B cell (primary cell): Measurements from ENCODE around the gene NOS1AP. TPM values are rescaled to one million over a fixed set of nuclear protein-coding genes. Genes with fewer than 3 reads are reported as not detected.

Experiments
- ATAC-seq: fragments of 200-7000 bp; cut with Tn5 transposase; one replicate; pipeline ENCODE4 v1.10.0; 2021; ENCODE audit warnings: low read depth, mild to moderate bottlenecking, moderate number of reproducible peaks, moderate library complexity
- CTCF ChIA-PET: fragments of 350-600 bp; sonication (Branson Sonifier 250); formaldehyde crosslinking; loops from one replicate; lab custom pipeline; 2021; ENCODE audit warnings: antibody characterized with exemption, inconsistent platforms; lab: Charles Lee
- POLR2A ChIA-PET: fragments of 350-600 bp; sonication (Branson Sonifier 250); formaldehyde crosslinking; loops from one replicate; lab custom pipeline; 2021; ENCODE audit warnings: antibody characterized with exemption; lab: Charles Lee
- DNase-seq: peaks from one replicate; pipeline ENCODE4 v3.0.0; 2013
- H2AFZ ChIP-seq: 2 replicates; pipeline ENCODE4 v1.6.1; 2012; ENCODE audit warnings: mild to moderate bottlenecking, low read depth, low read length; ENCODE audit not compliant: insufficient read depth, poor library complexity, severe bottlenecking
- H3K27ac ChIP-seq, 2 donors: 1 replicate in 1 of 2; 2 replicates in 1 of 2; pipeline ENCODE4 v1.5.1; 2012 to 2013; ENCODE audit warnings: low read length in 2 of 2, mild to moderate bottlenecking in 2 of 2, moderate library complexity in 1 of 2
- H3K27me3 ChIP-seq, 4 experiments: fragments of 200-600 bp in 1 of 4; sonication (generic) in 1 of 4; replicated peaks in 1 of 4; 1 replicate in 2 of 4; 2 replicates in 2 of 4; pipeline versions ENCODE4 v1.6.1 to v1.7.0; 2013 to 2016; ENCODE audit warnings: low read length in 3 of 4, mild to moderate bottlenecking in 2 of 4, mixed read lengths in 1 of 4, moderate library complexity in 1 of 4; ENCODE audit not compliant: insufficient read depth in 4 of 4, control insufficient read depth in 3 of 4; ENCODE audit errors: control extremely low read depth in 1 of 4
- H3K36me3 ChIP-seq, 2 experiments: replicated peaks in 1 of 2; 1 replicate in 1 of 2; 2 replicates in 1 of 2; pipeline versions ENCODE4 v1.6.1 to v1.7.1; 2013; ENCODE audit warnings: low read length in 1 of 2; ENCODE audit not compliant: insufficient read depth in 2 of 2, control insufficient read depth in 1 of 2; ENCODE audit errors: control extremely low read depth in 1 of 2, extremely low read depth in 1 of 2
- H3K4me1 ChIP-seq, 2 donors: fragments of 200-600 bp in 1 of 2; sonication (generic) in 1 of 2; 1 replicate in 1 of 2; 2 replicates in 1 of 2; pipeline versions ENCODE4 v1.5.1 to v1.6.1; 2013 to 2017; ENCODE audit warnings: low read length in 2 of 2; ENCODE audit not compliant: control insufficient read depth in 2 of 2, insufficient read depth in 2 of 2
- H3K4me2 ChIP-seq: replicated peaks from 2 replicates; pipeline ENCODE3; 2012; ENCODE audit warnings: mild to moderate bottlenecking, low read depth, low read length; ENCODE audit not compliant: poor library complexity, severe bottlenecking
- H3K4me3 ChIP-seq, 5 experiments: fragments of 200-600 bp in 1 of 5; sonication (generic) in 1 of 5; 1 replicate in 3 of 5; 2 replicates in 2 of 5; pipeline versions ENCODE4 v1.5.1 to v1.7.0; 2011 to 2016; ENCODE audit warnings: low read length in 4 of 5, mild to moderate bottlenecking in 4 of 5, low read depth in 2 of 5, control low read depth in 1 of 5, moderate library complexity in 1 of 5; ENCODE audit not compliant: insufficient read depth in 1 of 5; ENCODE audit errors: control extremely low read depth in 1 of 5, extremely low read depth in 1 of 5
- H3K79me2 ChIP-seq: fragments of 200-600 bp; sonication (generic); one replicate; pipeline ENCODE4 v1.6.0; 2016; ENCODE audit warnings: low read length; ENCODE audit not compliant: control insufficient read depth, insufficient read depth
- H3K9ac ChIP-seq: fragments of 200-600 bp; sonication (generic); 2 replicates; pipeline ENCODE4 v1.6.1; 2017; ENCODE audit warnings: mild to moderate bottlenecking, low read length, moderate library complexity
- H3K9me3 ChIP-seq, 3 donors: one replicate each; pipeline versions ENCODE4 v1.6.1 to v1.7.1; 2013; ENCODE audit warnings: low read length in 2 of 3; ENCODE audit not compliant: control insufficient read depth in 2 of 3, insufficient read depth in 1 of 3; ENCODE audit errors: control extremely low read depth in 1 of 3
- H4K20me1 ChIP-seq: 2 replicates; pipeline ENCODE4 v1.6.0; 2012; ENCODE audit warnings: mild to moderate bottlenecking, low read length; ENCODE audit not compliant: insufficient read depth, control insufficient read depth, poor library complexity, severe bottlenecking
- H3K27ac Mint-ChIP-seq: one replicate; pipeline ENCODE4 v1.8.0; 2021; ENCODE audit warnings: mixed read lengths
- H3K27me3 Mint-ChIP-seq: one replicate; pipeline ENCODE4 v1.8.0; 2021; ENCODE audit warnings: mixed read lengths
- H3K4me1 Mint-ChIP-seq: one replicate; pipeline ENCODE4 v1.8.0; 2021; ENCODE audit warnings: mixed read lengths
- H3K4me3 Mint-ChIP-seq: one replicate; pipeline ENCODE4 v1.8.0; 2021; ENCODE audit warnings: mixed read lengths
- H3K9me3 Mint-ChIP-seq: one replicate; pipeline ENCODE4 v1.8.0; 2022; ENCODE audit warnings: mixed read lengths; ENCODE audit not compliant: insufficient read depth
- EZH2 ChIP-seq: IDR thresholded peaks from 2 replicates; pipeline ENCODE4 v1.6.1; 2012; ENCODE audit warnings: borderline replicate concordance, low read depth, mild to moderate bottlenecking, moderate library complexity, low read length; ENCODE audit not compliant: insufficient read depth, poor library complexity, severe bottlenecking
- WGBS: methylation state at CpG from one replicate; pipeline ENCODE4 v1.1.5; 2013; ENCODE audit warnings: missing lambda C conversion rate; ENCODE audit not compliant: insufficient coverage; 5-methylcytosine and 5-hydroxymethylcytosine counted together
- intact Hi-C: fragments of 100-400 bp; cut with micrococcal nuclease; formaldehyde crosslinking; loops from one replicate; pipeline ENCODE4 v1.10.0; 2022
- polyA plus RNA-seq: library from polyadenylated mRNA; depleted of rRNA; stranded (reverse); fragments of >200 nt; gene quantifications from 2 replicates; pipeline ENCODE4 v1.2.3, GENCODE V29; 2012
- total RNA-seq, 2 donors: library from RNA; stranded (reverse); fragments of 120-200 nt in 1 of 2; gene quantifications; 1 replicate in 1 of 2; 2 replicates in 1 of 2; pipeline versions ENCODE4 v1.2.3 to v1.2.4, GENCODE V29; 2013 to 2022
- TF ChIP-seq, protein P1 (sequence below): fragments of 200-600 bp; IDR thresholded peaks from one replicate; pipeline ENCODE4 v1.8.0; 2022; ENCODE audit warnings: antibody characterized with exemption, mild to moderate bottlenecking

The NOS1AP gene
- total and polyA plus RNA-seq, 2 donors (not counting 1 experiment from before 2014, with no cell fraction given): 0.32 TPM; not detected in 1

DNA sequence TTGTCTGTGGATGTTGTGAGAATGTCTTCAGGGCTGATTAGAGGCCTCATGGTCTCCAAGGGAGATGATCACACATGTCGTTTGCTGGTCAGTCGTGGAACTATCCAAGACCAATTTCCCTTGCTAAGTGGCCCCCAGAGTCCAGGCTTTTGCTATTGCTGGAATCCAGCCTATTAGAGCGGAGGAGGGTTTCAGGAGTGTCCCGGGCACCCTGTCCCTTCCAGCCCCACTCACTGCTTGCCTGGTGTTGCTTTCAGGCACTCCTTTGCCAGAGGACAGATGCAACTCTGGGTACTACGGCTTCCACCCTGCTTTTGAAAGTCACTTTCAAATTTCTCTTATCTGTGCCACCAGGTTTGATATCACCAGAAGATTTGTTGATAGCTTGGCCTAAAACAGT lies 149.1 kb downstream of the NOS1AP start:
- Histone ChIP-seq H2AFZ (no peak overlapping the region), H3K27me3 (peaks cover 0 to 6% (median 0%) of the 10 kb centered on the region in 4 experiments), H3K27ac (no peak overlapping the region), H4K20me1 (no peaks in the 10 kb centered on the region), H3K4me3 (no peak overlapping the region), H3K79me2 (no peaks in the 10 kb centered on the region), H3K9me3 (no peaks in the 10 kb centered on the region), H3K36me3 (no peaks in the 10 kb centered on the region), H3K4me1 (no peaks in the 10 kb centered on the region), H3K9ac (no peak overlapping the region), H3K4me2 (no peak overlapping the region)
- intact Hi-C loops: no loop called here
- no peak for TF ChIP-seq EZH2
- TF ChIP-seq, protein P1, sequence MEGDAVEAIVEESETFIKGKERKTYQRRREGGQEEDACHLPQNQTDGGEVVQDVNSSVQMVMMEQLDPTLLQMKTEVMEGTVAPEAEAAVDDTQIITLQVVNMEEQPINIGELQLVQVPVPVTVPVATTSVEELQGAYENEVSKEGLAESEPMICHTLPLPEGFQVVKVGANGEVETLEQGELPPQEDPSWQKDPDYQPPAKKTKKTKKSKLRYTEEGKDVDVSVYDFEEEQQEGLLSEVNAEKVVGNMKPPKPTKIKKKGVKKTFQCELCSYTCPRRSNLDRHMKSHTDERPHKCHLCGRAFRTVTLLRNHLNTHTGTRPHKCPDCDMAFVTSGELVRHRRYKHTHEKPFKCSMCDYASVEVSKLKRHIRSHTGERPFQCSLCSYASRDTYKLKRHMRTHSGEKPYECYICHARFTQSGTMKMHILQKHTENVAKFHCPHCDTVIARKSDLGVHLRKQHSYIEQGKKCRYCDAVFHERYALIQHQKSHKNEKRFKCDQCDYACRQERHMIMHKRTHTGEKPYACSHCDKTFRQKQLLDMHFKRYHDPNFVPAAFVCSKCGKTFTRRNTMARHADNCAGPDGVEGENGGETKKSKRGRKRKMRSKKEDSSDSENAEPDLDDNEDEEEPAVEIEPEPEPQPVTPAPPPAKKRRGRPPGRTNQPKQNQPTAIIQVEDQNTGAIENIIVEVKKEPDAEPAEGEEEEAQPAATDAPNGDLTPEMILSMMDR: no peak
- Mint-ChIP-seq H3K27me3 (peaks cover 44% of the 10 kb centered on the region), H3K27ac (no peak overlapping the region), H3K4me1 (no peaks in the 10 kb centered on the region), H3K9me3 (no peaks in the 10 kb centered on the region), H3K4me3 (no peak overlapping the region)
- ChIA-PET POLR2A (no interaction called here), CTCF (no interaction called here)
- WGBS: 91% methylated on average over 3 of the region's 5 CpGs
- no peak for ATAC-seq
- DNase-seq: no peak

DNA sequence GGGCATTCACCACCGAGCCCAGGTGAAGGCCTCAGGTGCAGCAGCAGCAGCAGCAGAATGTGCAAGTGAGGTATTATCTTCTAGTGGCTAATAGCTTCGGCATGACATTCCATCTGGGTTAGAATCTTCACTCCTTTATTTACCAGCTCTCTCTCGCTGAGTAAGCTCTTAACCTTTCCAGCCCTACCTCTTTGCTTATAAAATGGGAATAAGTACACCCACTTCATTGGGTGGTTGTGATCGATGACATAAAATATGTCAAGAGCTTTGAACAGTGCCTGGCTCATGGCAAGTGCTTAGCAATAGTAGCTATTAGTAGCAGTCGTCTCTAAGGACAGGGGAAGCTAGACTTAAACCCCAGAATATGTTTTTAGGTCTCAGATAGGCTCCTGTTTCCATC lies 149.5 kb downstream of the NOS1AP start:
- Histone ChIP-seq H4K20me1 (no peaks in the 10 kb centered on the region), H3K27ac (no peak overlapping the region), H3K36me3 (no peaks in the 10 kb centered on the region), H2AFZ (no peak overlapping the region), H3K4me2 (no peak overlapping the region), H3K79me2 (no peaks in the 10 kb centered on the region), H3K27me3 (peaks cover 0 to 6% (median 0%) of the 10 kb centered on the region in 4 experiments), H3K9me3 (no peaks in the 10 kb centered on the region), H3K4me3 (no peak overlapping the region), H3K4me1 (no peaks in the 10 kb centered on the region), H3K9ac (no peak overlapping the region)
- no peaks in the 10 kb centered on the region for H3K9me3 Mint-ChIP-seq
- intact Hi-C loops: no loop called here
- no peak overlapping the region for H3K4me3 Mint-ChIP-seq
- ATAC-seq (no peak), DNase-seq (no peak)
- POLR2A ChIA-PET: no interaction called here
- H3K27me3 Mint-ChIP-seq: peaks cover 46% of the 10 kb centered on the region
- no peaks in the 10 kb centered on the region for H3K4me1 Mint-ChIP-seq
- CTCF ChIA-PET: no interaction called here
- no peak overlapping the region for H3K27ac Mint-ChIP-seq
- 74% methylated on average over 4 of the region's 5 CpGs for WGBS
- TF ChIP-seq EZH2: no peak
- TF ChIP-seq, protein P1: no peak
